Posterior cingulate gyrus (tissue), 11 donors: ENCODE data around the gene ASIP.

ENCODE experiments used
- DNase-seq, 10 donors: peaks; one replicate each; pipeline versions ENCODE4 v3.0.0 to v3.0.0-alpha.2; 2020 to 2021; ENCODE audit warnings: mixed read lengths in 3 of 10
- intact Hi-C: fragments of 100-400 bp; cut with DNase I; formaldehyde crosslinking; loops from one replicate; pipeline ENCODE4 v1.15.1; 2023

ASIP gene

DNA sequence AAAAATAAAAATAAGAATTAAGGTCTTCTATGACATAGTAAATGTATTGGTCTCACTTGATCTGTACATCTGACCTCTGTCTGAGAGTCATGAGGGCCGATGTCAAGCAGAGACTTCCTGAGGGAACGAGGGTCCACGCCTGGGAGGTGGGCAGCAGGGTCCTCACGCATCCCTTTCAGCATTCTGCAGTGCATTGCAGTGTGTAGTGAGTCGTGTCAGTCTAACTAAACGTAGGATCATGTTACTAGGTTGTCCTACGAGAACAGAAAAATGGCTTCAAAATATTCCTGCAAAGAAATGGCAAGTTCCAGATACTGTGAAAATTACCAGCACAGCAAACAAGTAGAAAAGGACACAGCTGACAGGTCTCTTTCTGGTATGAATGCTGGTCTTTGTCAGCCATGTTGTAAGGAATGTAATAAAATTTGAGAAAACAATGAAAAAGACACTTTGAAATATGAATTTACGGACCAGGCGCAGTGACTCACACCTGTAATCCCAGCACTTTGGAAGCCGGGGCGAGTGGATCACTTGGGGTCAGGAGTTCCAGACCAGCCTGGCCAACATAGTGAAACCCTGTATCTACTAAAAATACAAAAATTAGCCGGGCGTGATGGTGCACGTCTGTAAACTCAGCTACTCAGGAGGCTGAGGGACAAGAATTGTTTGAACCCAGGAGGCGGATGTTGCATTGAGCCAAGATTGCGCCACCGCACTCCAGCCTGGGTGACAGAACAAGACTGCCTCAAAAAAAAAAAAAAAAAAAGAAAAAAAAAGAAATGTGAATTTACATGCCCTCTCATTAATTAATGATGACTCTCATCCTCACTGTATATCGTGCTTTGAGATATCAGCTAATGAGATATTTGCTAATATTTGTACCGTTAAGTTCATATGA is 64.4 kb downstream of the ASIP start:
- intact Hi-C loops, result loop anchor here (10.0 kb wide), 1 partner anchor 399 kb away; the partner anchor contains the start of gene TP53INP2
- peak in 1 of 10 donors; percentile 26 for DNase-seq

DNA sequence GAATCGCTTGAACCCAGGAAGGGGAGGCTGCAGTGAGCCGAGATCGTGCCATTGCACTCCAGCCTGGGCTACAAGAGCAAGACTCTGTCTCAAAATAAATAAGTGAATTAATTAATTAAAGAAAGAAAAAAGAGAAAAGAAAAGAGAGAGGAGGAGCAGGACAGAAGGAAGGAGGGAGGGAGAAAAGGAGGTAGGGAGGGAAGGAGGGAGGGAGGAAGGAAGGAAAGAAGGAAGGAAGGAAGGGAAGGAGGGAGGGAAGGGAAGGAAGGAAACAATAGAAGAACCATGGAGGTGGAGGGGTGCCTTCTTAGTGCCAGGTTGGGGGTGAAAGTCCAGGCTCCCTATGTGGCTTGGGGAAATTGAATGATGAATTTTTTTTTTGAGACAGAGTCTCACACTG is 68.5 kb downstream of the ASIP start:
- intact Hi-C loops, result loop anchor here (5.0 to 10.0 kb wide), 2 partner anchors 213 to 395 kb away; partner anchors contain the start of gene TP53INP2
- DNase-seq, result no peak

- intact Hi-C loops, result loop anchor here (5.0 kb wide), 1 partner anchor 212 kb away; no protein-coding TSS in a partner anchor
These were observed 69.4 kb downstream of the ASIP start for GRCh38 chr20:34310481-34311117.

GRCh38 chr20:34311118-34312023 is 70.1 kb downstream of the ASIP start:
- DNase-seq, result peak in 4 of 10 donors; percentile 19 to 84 (median 59)
- intact Hi-C loops, result loop anchor here (2.0 to 5.0 kb wide), 2 partner anchors 161 to 211 kb away; no protein-coding TSS in a partner anchor

More at GRCh38 chr20:34310481-34311117, 69.4 kb downstream of the ASIP start:
- peak in 1 of 10 donors; percentile 40 for DNase-seq

DNA sequence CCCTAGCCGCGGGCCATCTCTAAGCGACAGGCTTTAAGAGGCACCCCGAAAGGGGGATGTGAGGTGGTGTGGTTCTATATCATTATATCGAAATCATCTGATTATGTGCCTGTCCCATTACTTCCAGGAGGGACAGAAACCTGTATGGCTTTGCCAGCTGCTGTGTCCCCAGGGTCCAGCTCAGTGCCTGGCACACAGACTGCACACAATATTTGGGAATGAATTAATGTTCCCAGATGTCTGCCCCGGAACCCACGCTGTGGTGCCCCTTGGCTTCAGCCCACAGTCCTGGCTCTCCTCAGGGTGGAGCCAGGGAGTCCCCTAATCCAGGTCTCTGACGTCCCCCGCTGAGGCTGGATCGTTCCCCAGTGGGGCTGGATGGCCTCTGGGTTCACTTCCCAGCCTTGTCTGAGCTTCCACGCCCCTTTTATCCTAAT is 70.8 kb downstream of the ASIP start:
- intact Hi-C loops, result loop anchor here (2.0 to 5.0 kb wide), 2 partner anchors 161 to 210 kb away; no protein-coding TSS in a partner anchor
- DNase-seq, result peak in 2 of 10 donors; percentile 51 to 83

- intact Hi-C loops, result loop anchor here (2.0 to 5.0 kb wide), 2 partner anchors 160 to 210 kb away; no protein-coding TSS in a partner anchor
- DNase-seq, result peak; percentile 77 to 98 (median 90)
These were observed 71.5 kb downstream of the ASIP start for GRCh38 chr20:34312544-34313217.

DNA sequence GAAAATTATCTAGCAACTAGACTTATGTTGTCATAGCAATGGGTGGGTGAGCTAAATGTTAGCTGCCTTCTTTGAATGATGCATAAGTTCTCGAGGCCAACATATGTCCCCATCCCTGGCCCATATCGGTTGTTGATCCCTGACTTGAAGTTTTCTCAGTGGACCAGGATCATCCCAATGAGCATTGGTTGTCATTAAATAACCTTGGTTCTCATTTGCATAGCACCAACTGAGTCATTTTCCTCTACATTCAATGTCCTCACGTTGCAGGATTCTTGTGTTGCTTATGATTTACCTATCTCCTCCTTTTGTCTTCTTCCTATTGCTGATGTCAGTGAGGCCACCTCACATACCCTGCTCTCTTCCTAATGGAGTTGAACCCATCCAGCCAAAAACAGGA is 74.0 kb downstream of the ASIP start:
- no peak for DNase-seq
- intact Hi-C loops, result no loop called here

DNA sequence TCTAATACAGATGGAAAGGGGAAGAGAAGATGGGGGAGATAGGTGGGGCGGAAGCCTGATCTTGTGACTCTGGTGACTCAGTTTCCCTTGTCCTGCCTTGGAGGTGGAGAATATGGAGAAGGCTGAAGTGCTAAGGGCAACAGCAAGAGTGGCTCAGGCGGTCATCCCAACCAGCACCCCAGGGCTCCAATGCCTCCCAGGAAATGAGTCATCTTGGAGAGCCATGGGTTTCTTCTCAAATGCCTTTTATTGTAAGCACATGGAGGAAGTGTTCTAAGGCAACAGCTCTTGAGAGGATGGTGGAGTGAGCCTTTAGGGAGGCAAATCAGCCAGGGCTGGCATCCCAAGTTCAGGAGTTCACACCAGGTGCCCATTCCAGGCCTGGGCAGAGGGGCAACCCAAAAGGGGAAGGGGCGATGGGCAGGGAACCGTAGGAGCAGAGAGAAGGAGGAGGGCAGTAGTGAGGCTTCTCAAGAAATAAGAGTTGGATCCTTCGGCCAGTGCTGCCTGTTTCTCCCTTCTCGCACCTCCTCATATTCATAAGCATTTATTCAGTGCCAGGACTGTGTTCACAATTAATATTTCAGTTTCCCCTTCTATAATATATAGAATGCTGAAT is 75.1 kb downstream of the ASIP start:
- DNase-seq, result peak in 1 of 10 donors; percentile 19
- intact Hi-C loops, result no loop called here
